Measurements from ENCODE around the gene CARD8.
A peak's percentile ranks its signal among the peaks of the same experiment; 100 is the strongest.

The CARD8 gene

GRCh38 chr19:48186015-48186414 is 69.7 kb downstream of the CARD8 start:
- FAIRE-seq (no peak), DNase-seq (ENCODE audit: insufficient read length) (no peak)
- no peak for TF ChIP-seq POLR2A (IDR thresholded peaks at IDR 0.05; ENCODE audit: low read depth, low read length)
- TF ChIP-seq POLR2AphosphoS5 (IDR thresholded peaks at IDR 0.05; ENCODE audit: low read depth, low read length), result no peak
- TF ChIP-seq TAF1 (IDR thresholded peaks at IDR 0.05; ENCODE audit: borderline replicate concordance, low read depth, low read length), result no peak

GRCh38 chr19:48183356-48183755 is 72.4 kb downstream of the CARD8 start:
- no peak for DNase-seq (ENCODE audit: insufficient read length)
- TF ChIP-seq TAF1 (IDR thresholded peaks at IDR 0.05; ENCODE audit: borderline replicate concordance, low read depth, low read length) (no peak), POLR2A (IDR thresholded peaks at IDR 0.05; ENCODE audit: low read depth, low read length) (no peak), POLR2AphosphoS5 (IDR thresholded peaks at IDR 0.05; ENCODE audit: low read depth, low read length) (no peak)
- FAIRE-seq, result no peak

GRCh38 chr19:48182434-48182833 is 73.3 kb downstream of the CARD8 start:
- no peak for FAIRE-seq
- TF ChIP-seq POLR2A (IDR thresholded peaks at IDR 0.05; ENCODE audit: low read depth, low read length), result no peak
- no peak for TF ChIP-seq TAF1 (IDR thresholded peaks at IDR 0.05; ENCODE audit: borderline replicate concordance, low read depth, low read length)
- TF ChIP-seq POLR2AphosphoS5 (IDR thresholded peaks at IDR 0.05; ENCODE audit: low read depth, low read length), result no peak
- no peak for DNase-seq (ENCODE audit: insufficient read length)

- no peak for TF ChIP-seq TAF1 (IDR thresholded peaks at IDR 0.05; ENCODE audit: borderline replicate concordance, low read depth, low read length)
- no peak for TF ChIP-seq POLR2A (IDR thresholded peaks at IDR 0.05; ENCODE audit: low read depth, low read length)
- TF ChIP-seq POLR2AphosphoS5 (IDR thresholded peaks at IDR 0.05; ENCODE audit: low read depth, low read length), result no peak
- DNase-seq (ENCODE audit: insufficient read length) (no peak), FAIRE-seq (no peak)
Measured at GRCh38 chr19:48181505-48181904, 74.2 kb downstream of the CARD8 start.

DNA sequence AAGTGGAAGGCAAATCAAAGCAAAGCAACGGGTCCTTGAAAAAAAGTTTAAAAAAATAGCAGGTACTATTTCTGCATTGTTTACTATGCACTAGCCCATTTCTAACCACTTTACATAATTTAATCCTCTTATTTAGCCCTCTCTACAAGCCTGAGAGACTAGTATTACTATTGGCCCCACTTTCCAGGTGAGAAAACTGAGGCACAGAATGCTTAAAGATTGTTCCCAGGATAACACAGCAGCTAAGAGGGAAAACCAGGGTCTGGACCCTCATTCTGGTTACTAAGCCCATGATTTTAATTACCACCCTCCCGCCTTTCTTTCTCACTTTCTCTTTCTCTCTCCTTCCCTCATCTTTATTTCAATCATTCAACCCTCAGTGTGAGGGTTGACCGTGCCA is 79.5 kb downstream of the CARD8 start:
- FAIRE-seq, result no peak
- DNase-seq (ENCODE audit: insufficient read length), result no peak
- no peak for TF ChIP-seq POLR2AphosphoS5 (IDR thresholded peaks at IDR 0.05; ENCODE audit: low read depth, low read length)
- no peak for TF ChIP-seq TAF1 (IDR thresholded peaks at IDR 0.05; ENCODE audit: borderline replicate concordance, low read depth, low read length)
- TF ChIP-seq POLR2A (IDR thresholded peaks at IDR 0.05; ENCODE audit: low read depth, low read length), result no peak

DNA sequence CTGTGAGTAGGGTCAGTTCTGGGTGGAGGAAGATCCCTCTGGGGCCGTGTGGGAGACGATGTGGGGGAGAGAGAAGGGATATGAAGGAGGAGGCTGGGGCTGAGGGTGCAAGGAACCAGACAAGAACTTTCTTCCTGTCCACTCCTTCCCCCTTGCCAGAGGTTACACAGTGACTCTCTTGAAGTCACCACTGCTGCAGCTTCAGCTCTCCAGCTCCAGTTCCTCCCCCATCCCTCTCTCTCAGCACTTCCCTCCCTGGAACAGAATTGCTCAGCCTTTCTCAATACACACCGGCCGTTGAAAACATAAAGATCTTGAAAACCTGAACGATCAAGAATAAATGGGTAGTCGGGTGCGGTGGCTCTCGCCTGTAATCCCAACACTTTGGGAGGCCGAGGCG is 80.1 kb downstream of the CARD8 start:
- no peak for TF ChIP-seq TAF1 (IDR thresholded peaks at IDR 0.05; ENCODE audit: borderline replicate concordance, low read depth, low read length)
- no peak for TF ChIP-seq POLR2A (IDR thresholded peaks at IDR 0.05; ENCODE audit: low read depth, low read length)
- TF ChIP-seq POLR2AphosphoS5 (IDR thresholded peaks at IDR 0.05; ENCODE audit: low read depth, low read length), result no peak
- FAIRE-seq (no peak), DNase-seq (ENCODE audit: insufficient read length) (no peak)

- no peak for FAIRE-seq
- DNase-seq (ENCODE audit: insufficient read length), result no peak
- TF ChIP-seq TAF1 (IDR thresholded peaks at IDR 0.05; ENCODE audit: borderline replicate concordance, low read depth, low read length) (no peak), POLR2AphosphoS5 (IDR thresholded peaks at IDR 0.05; ENCODE audit: low read depth, low read length) (no peak), POLR2A (IDR thresholded peaks at IDR 0.05; ENCODE audit: low read depth, low read length) (no peak)
Measured at GRCh38 chr19:48174445-48175030, 81.2 kb downstream of the CARD8 start.

GRCh38 chr19:48171710-48172109 is 84.0 kb downstream of the CARD8 start:
- no peak for TF ChIP-seq POLR2A (IDR thresholded peaks at IDR 0.05; ENCODE audit: low read depth, low read length)
- FAIRE-seq (no peak), DNase-seq (ENCODE audit: insufficient read length) (no peak)

DNA sequence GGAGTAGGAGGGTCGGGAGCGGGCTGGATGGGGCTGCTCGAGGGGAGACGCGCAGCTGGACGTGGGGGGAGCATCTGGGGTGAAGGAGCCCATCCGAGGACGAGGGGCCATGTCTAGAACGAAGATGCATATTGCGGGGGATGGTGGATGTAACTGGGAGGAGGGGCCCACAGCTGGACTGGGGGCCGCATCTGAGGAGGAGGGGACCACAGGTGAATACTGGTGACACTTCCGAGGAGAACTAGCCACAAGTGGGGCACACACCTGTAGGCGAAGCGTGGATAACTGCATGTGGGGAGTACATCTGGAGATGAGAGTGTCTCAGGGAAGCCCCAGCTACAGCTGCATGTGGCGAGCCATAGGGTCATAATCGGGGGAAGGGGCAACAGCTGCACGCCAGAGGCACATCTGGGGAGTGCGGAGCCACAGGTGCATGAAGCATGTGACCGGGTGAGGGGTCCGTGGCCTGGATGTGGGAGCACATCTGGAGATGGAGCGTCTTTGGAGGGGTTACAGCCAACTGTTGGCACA is 84.8 kb downstream of the CARD8 start:
- no peak for FAIRE-seq
- no peak for DNase-seq (ENCODE audit: insufficient read length)
- TF ChIP-seq POLR2AphosphoS5 (IDR thresholded peaks at IDR 0.05; ENCODE audit: low read depth, low read length) (no peak), TAF1 (IDR thresholded peaks at IDR 0.05; ENCODE audit: borderline replicate concordance, low read depth, low read length) (no peak), POLR2A (IDR thresholded peaks at IDR 0.05; ENCODE audit: low read depth, low read length) (no peak)

- DNase-seq (ENCODE audit: insufficient read length), result peak; percentile 98
- TF ChIP-seq POLR2A (IDR thresholded peaks at IDR 0.05; ENCODE audit: low read depth, low read length), result peak; percentile 33; the same call in 1 of the 2 replicates
- TF ChIP-seq TAF1 (IDR thresholded peaks at IDR 0.05; ENCODE audit: borderline replicate concordance, low read depth, low read length), result 0 out of 2 replicates have a peak, but pooled peaks have one; percentile 14
- no peak for TF ChIP-seq POLR2AphosphoS5 (IDR thresholded peaks at IDR 0.05; ENCODE audit: low read depth, low read length)
- peak; percentile 97 for FAIRE-seq
Measured at GRCh38 chr19:48169939-48170803, 85.5 kb downstream of the CARD8 start, which contains the start of the genes LIG1 and ZSWIM9. TSS of gene LIG1 (minus strand) at chr19:48170344. CDS start at chr19:48165566, 4,778 bp downstream. TSS of gene ZSWIM9 (plus strand) at chr19:48170680. CDS start at chr19:48171803, 1,123 bp downstream.

GRCh38 chr19:48169578-48169938 is 86.2 kb downstream of the CARD8 start:
- no peak for TF ChIP-seq POLR2A (IDR thresholded peaks at IDR 0.05; ENCODE audit: low read depth, low read length)
- no peak for TF ChIP-seq POLR2AphosphoS5 (IDR thresholded peaks at IDR 0.05; ENCODE audit: low read depth, low read length)
- no peak for FAIRE-seq
- peak; percentile 67 for DNase-seq (ENCODE audit: insufficient read length)

- TF ChIP-seq TAF1 (IDR thresholded peaks at IDR 0.05; ENCODE audit: borderline replicate concordance, low read depth, low read length) (no peak), POLR2A (IDR thresholded peaks at IDR 0.05; ENCODE audit: low read depth, low read length) (no peak), POLR2AphosphoS5 (IDR thresholded peaks at IDR 0.05; ENCODE audit: low read depth, low read length) (no peak)
- no peak for FAIRE-seq
- DNase-seq (ENCODE audit: insufficient read length), result no peak
Measured at GRCh38 chr19:48168689-48169088, 87.0 kb downstream of the CARD8 start.
